HG02623 (cell line): ENCODE data around the gene BFAR.
A peak's percentile ranks its signal among the peaks of the same experiment; 100 is the strongest.
"Not testable (repeated sequence)": the region's sequence is repeated elsewhere in the genome, so short reads cannot be mapped to it uniquely, and the experiment has no call there.

ENCODE experiments used
- ATAC-seq: cut with Tn5 transposase; IDR thresholded peaks from one replicate; pipeline ENCODE4 v1.9.1; 2021; ENCODE audit warnings: moderate library complexity; ENCODE audit not compliant: unreplicated experiment

BFAR gene

DNA sequence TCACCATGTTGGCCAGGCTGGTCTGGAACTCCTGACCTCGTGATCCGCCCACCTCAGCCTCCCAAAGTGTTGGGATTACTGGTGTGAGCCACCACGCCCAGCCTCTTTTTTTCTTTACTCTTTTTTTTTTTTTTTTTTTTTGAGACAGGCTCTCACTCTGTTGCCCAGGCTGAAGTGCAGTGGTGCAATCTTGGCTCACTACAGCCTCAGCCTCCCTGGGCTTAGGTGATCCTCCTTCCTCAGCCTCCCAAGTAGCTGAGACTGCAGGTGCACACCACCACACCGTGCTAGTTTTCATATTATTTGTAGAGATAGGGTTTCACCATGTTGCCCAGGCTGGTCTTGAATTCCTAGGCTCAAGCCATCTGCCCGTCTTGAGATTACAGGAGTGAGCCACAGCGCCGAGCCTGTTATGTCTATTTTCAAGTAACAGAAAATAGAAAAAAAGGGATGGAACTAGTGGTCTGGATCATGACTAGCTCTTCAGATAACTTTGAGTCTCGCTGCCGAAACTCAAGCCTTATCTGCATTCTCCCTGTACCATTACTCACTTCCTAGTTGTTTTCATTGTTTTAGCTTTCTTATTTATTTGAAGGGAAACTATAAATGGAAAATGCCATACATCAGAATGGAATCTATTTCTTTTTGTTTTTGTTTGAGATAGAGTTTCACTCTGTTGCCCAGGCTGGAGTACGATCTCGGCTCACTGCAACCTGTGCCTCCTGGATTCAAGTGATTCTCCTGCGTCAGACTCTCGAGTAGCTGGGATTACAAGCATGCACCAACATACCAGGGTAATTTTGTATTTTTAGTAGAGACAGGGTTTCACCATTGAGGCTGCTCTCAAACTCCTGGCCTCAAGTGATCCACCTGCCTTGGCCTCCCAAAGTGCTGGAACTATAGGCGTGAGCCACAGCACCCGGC is 53.4 kb downstream of the BFAR start:
- ATAC-seq = not testable (repeated sequence)

GRCh38 chr16:14694129-14694528 is 61.4 kb downstream of the BFAR start, which contains the start of gene PLA2G10:
TSS of gene PLA2G10 (minus strand) at chr16:14694308. CDS start at chr16:14694229, 79 bp downstream.
- not testable (repeated sequence) for ATAC-seq

DNA sequence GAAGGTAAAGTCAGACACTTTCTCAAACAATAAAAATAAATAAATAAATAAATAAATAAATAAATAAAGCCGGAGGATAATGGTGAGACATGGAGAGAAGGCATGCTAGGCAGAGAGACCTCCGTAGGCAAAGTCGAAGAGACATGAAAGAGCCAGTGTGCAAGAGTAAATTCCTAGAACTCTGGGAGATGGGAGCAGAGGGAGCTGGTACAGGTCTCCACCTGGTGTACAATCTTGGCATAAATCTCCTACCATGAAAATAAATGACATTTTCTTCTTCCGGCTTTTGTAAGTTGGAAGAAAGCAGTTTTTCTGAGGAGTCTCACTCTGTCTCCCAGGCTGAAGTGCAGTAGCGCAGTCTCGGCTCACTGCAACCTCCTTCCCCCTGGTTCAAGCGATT is 69.1 kb downstream of the BFAR start:
- not testable (repeated sequence) for ATAC-seq

DNA sequence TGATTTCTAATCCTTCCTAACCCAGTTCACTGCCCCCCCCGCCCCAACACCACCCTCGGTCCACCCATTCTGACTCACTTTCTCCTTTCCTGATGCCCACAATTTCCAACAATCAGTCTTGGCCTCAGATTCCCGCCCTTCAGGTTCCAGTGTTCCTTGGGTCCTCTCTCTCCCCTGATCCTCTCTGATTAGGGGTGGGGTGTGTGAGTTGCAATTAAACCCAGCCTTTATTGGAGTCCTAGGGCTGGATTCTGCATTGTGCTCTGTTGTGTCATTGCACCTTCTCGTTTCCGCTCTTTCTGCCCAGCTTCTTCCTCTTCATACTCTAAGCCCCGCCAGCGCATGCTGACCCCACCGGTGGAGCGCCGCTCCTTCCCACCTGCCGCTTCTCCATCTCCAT is 69.9 kb downstream of the BFAR start:
- ATAC-seq = not testable (repeated sequence)

- ATAC-seq = peak; percentile 92
Observed at GRCh38 chr16:14703156-14704011, 70.6 kb downstream of the BFAR start, which contains the start of gene NPIPA3. TSS of gene NPIPA3 (plus strand) at chr16:14703411. CDS start at chr16:14708944, 5,533 bp downstream.
